ENCODE data around the gene KCNQ1.

KCNQ1 gene

DNA sequence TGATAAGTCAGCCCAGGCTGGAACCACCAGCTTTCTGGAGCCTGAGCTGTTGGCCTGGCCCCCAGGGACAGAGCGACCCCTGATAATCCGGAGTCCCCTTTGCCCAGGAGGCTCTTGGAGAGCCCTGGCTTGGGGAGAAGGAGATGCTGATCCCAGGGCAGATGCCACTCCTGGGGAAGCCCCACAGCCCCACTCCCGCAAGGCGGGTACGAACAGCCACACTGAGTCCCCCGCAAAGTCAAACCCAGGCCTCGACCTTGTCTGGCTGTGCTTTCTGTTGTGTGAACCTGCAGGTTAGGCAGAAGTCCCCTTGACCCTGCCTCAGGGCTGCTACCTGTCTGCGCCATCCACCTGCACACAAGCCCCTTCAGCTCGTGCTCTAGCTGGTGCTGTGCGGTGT lies 147.0 kb downstream of the KCNQ1 start:
- TF ChIP-seq, protein P1, sequence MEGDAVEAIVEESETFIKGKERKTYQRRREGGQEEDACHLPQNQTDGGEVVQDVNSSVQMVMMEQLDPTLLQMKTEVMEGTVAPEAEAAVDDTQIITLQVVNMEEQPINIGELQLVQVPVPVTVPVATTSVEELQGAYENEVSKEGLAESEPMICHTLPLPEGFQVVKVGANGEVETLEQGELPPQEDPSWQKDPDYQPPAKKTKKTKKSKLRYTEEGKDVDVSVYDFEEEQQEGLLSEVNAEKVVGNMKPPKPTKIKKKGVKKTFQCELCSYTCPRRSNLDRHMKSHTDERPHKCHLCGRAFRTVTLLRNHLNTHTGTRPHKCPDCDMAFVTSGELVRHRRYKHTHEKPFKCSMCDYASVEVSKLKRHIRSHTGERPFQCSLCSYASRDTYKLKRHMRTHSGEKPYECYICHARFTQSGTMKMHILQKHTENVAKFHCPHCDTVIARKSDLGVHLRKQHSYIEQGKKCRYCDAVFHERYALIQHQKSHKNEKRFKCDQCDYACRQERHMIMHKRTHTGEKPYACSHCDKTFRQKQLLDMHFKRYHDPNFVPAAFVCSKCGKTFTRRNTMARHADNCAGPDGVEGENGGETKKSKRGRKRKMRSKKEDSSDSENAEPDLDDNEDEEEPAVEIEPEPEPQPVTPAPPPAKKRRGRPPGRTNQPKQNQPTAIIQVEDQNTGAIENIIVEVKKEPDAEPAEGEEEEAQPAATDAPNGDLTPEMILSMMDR (IDR thresholded peaks at IDR 0.05): no peak

DNA sequence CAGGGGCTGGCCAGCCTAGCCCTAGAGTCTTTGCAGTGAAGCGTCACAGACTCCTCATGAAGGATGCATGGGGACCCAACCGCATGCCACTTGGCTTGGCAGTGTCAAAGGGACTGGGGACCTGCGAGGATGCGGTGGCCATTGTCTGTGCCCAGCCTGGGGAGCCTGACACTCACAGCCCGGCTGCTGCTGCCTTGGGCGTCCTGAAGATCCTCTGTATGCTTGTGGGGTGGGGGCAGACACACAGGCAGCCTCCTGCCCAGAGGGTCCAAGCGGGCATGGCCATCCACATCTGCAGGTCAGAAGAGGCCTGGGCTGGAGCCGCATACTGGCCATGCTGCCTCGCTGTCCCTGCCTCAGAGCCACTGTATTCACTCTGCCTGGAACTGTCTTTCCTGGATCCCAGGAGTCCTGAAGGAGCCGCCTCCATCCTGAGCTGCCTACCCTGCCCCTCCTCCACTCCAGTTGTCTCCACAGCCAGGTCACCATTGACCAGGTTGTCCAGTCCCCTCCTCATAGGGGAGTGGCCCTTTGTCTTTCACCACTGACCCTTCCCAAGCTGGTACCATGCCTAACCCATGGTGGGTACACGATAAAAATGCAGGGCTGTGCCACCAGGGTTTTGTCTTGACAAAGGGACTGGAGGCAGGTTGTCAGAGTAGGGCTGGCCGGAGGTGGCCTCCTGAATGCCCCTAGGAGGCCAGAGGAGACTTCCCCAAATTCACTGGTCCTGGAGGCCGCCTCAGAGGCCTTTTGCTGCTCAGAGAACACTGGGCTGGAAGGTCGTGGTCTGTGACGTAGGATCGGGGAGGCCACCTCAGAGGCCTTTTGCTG lies 148.0 kb downstream of the KCNQ1 start:
- TF ChIP-seq, protein P1 (IDR thresholded peaks at IDR 0.05): no peak

DNA sequence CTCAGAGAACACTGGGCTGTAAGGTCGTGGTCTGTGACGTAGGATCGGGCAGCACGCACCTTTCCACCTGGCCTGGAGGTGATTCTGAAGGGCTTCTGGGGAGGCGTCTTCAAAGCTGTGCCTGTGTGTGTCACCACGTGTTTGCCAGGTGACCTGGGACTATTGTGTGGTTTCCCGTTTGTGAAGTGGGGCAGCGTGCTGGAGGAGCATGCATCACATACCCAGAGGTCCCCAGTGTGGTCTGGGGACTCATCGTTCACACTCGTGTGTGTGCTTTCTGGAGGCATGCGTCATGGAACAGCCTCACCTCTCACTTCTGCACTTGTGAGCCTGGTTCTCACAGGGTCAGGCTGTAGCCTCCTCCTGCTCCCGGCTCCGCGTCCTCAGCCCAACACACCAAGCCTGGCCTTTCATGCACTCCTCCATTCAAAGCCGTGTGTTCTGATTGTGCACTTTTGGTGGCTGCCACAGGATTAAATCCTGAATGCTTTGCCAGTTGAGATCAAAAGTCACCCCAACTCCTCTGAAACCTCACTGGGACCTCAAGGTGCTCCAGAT lies 148.7 kb downstream of the KCNQ1 start:
- TF ChIP-seq, protein P1 (IDR thresholded peaks at IDR 0.05): no peak

DNA sequence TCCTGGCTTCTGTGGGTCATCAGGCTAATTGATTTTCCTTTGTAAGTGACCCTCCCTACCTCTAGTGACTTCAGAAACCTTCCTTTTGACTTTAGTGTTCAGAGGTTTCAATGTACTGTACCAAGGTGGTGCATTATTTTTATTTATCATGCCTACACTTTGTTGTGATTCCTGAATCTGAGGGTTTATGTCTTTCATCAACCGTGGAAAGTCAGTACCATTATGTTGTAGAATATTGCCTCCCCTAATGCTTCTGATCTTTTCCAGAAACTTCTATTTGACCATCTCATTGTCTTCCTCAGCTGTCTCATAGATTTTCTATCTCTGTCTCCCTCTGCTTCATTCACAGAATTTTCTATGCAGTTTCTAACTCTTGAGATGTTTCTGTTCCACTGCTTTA lies 149.5 kb downstream of the KCNQ1 start:
- TF ChIP-seq, protein P1 (IDR thresholded peaks at IDR 0.05): no peak

DNA sequence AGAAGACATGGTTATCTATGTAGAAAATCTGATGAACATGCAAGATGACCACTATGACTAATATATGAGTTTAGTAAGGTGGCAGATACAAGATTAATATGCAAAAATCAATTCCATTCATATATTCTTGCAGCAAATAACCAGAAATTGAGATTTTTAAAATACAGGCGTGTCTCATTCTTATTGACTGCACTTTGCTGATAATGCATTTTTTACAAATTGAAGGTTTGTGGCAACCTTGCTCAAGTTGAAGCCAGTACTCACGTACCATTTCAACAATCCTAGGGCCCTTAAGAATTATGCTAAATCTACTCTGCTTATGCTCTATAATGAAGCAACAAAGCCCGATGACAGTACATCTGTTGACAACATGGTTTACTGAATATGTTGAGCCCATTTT lies 150.4 kb downstream of the KCNQ1 start:
- TF ChIP-seq, protein P1 (IDR thresholded peaks at IDR 0.05): no peak

DNA sequence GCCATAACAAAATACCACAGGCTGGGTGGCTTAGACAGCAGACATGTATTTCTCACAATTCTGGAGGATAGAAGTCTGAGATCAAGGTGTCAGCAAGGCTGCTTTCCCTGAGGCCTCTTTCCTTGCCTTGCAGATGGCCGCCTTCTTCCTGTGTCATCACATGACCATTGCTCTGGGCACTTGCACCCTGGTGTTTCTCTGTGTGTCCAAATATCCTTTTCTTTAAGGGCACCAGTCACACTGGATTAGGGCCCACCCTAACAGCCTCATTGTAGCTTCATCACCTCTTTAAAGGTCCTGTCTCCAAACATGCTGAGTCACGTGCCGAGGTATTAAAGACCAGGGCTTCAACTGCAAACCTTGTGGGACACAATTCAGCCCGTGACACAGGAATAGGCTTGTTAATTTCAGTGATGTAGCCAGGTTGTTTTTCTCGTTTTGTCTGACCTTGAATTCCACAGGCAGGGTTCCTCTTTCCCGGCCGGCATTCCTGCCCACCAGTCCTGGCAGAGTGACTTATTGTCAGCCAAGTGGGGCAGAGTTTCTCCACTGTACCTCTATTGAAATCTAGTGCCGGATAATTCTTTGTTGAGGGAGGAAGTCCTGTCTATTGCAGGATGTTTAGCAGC lies 154.9 kb downstream of the KCNQ1 start:
- TF ChIP-seq, protein P1 (IDR thresholded peaks at IDR 0.05): no peak

DNA sequence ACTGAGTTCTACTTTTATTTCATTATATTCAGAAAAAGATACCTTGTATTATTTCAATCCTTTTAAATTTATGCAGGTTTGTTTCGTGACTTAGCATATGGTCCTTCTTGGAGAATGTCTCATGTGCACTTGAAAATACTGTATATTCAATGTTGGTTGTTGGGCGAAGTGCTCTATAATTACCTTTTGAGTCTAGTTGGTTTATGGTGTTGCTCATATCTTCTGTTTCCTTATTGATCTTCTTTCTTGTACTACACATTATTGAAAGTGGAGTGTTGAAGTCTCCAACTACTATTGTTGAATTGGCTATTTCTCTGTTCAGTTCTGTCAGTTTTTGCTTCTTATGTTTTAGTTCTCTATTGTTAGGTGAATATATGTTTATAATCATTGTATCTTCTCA lies 164.5 kb downstream of the KCNQ1 start:
- TF ChIP-seq, protein P1 (IDR thresholded peaks at IDR 0.05): no peak
